GM19238 (cell line): ENCODE measurements around the gene KCNN3.
A peak's percentile ranks its signal among the peaks of the same experiment; 100 is the strongest.
"Not testable (repeated sequence)": the region's sequence is repeated elsewhere in the genome, so short reads cannot be mapped to it uniquely, and the experiment has no call there.

Source experiments
- DNase-seq: peaks from one replicate; pipeline ENCODE4 v3.0.0; 2011; ENCODE audit warnings: low spot score; ENCODE audit not compliant: insufficient read length

Gene KCNN3

GRCh38 chr1:154707901-154708463 lies 162.1 kb downstream of the KCNN3 start:
- DNase-seq, result no peak

GRCh38 chr1:154706851-154707250 lies 163.2 kb downstream of the KCNN3 start:
- DNase-seq, result no peak

GRCh38 chr1:154705544-154705943 lies 164.5 kb downstream of the KCNN3 start:
- DNase-seq, result no peak

- no peak for DNase-seq
These were observed 166.9 kb downstream of the KCNN3 start for GRCh38 chr1:154703170-154703569.

- no peak for DNase-seq
These were observed 171.6 kb downstream of the KCNN3 start for GRCh38 chr1:154698320-154699096.

GRCh38 chr1:154697710-154698109 lies 172.4 kb downstream of the KCNN3 start:
- no peak for DNase-seq

GRCh38 chr1:154696456-154696855 lies 173.6 kb downstream of the KCNN3 start:
- no peak for DNase-seq

DNA sequence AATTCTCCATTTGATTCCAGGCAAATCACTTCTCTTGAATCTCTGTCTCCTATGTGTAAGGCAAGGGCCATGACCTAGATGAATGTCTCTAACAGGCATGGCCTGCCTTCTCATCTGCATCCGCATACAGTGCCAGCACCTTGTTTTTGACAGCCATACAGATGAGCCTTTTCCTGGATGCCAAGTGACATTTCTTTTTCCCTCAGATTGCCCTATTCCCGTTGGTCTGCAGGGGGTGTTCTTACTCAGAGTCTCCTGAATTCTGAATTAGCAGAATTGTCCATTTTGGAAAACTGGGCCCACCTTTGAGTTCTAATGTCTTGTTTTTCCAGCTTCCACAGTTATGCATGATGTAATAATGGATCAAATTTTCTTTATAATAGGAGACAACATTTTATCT lies 174.1 kb downstream of the KCNN3 start:
- no peak for DNase-seq

DNA sequence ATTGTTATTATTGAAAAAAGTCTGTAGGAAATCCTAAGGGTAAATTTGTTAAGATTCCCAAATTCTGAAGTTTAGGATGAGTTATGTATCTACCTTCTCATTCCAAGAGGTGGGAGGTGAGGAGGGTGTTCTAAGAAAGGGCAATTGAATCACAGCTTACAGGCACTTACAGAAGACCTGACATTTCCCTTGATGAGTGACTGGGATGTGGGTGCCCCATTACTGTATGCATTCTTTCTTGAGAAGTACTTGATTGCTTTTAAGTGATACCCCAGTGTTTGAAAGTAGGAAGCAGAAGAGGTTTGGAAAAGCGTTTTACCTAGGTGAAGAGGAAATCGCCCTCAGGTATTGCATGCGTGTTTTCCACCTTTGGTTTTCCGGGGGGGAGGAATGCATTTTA lies 175.1 kb downstream of the KCNN3 start:
- DNase-seq, result no peak

- no peak for DNase-seq
These were observed 181.0 kb downstream of the KCNN3 start for GRCh38 chr1:154689083-154689482.

GRCh38 chr1:154686507-154686906 lies 183.6 kb downstream of the KCNN3 start:
- DNase-seq, result no peak

DNA sequence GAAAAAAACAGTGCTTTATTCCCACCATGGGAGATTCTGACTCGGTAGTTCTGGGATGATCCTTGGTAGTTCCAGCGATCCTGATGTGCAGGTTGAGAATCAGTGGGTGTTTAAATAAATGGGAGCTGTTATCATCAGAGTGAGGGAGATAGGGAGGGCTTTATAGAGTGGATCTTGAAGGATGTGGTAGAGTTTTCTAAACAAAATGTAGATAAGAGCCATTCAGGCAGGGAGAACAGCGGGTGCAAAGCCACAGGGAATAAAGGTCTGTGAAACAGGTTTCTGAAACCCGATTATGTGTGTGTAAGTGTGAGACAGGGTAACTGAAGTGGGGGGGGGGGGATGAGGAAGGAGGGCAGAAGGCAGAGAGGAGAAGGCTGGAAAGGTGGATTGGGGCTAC lies 186.3 kb downstream of the KCNN3 start:
- DNase-seq, result no peak

GRCh38 chr1:154682254-154682653 lies 187.8 kb downstream of the KCNN3 start:
- no peak for DNase-seq

DNA sequence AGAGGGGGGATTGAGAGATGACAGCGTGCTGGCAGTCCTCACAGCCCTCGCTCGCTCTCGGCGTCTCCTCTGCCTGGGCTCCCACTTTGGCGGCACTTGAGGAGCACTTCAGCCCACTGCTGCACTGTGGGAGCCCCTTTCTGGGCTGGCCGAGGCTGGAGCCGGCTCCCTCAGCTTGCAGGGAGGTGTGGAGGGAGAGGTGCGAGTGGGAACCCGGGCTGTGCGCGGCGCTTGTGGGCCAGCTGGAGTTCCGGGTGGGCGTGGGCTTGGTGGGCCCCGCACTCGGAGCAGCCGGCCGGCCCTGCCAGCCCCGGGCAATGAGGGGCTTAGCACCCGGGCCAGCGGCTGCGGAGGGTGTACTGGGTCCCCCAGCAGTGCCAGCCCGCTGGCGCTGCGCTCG lies 192.2 kb downstream of the KCNN3 start:
- not testable (repeated sequence) for DNase-seq

- DNase-seq, result not testable (repeated sequence)
These were observed 193.2 kb downstream of the KCNN3 start for GRCh38 chr1:154676847-154677246.

- not testable (repeated sequence) for DNase-seq
These were observed 195.6 kb downstream of the KCNN3 start for GRCh38 chr1:154674456-154674855.

- DNase-seq, result not testable (repeated sequence)
These were observed 197.8 kb downstream of the KCNN3 start for GRCh38 chr1:154672245-154672644.

GRCh38 chr1:154671412-154671811 lies 198.7 kb downstream of the KCNN3 start:
- not testable (repeated sequence) for DNase-seq

GRCh38 chr1:154670310-154671270 lies 199.5 kb downstream of the KCNN3 start:
- not testable (repeated sequence) for DNase-seq

DNA sequence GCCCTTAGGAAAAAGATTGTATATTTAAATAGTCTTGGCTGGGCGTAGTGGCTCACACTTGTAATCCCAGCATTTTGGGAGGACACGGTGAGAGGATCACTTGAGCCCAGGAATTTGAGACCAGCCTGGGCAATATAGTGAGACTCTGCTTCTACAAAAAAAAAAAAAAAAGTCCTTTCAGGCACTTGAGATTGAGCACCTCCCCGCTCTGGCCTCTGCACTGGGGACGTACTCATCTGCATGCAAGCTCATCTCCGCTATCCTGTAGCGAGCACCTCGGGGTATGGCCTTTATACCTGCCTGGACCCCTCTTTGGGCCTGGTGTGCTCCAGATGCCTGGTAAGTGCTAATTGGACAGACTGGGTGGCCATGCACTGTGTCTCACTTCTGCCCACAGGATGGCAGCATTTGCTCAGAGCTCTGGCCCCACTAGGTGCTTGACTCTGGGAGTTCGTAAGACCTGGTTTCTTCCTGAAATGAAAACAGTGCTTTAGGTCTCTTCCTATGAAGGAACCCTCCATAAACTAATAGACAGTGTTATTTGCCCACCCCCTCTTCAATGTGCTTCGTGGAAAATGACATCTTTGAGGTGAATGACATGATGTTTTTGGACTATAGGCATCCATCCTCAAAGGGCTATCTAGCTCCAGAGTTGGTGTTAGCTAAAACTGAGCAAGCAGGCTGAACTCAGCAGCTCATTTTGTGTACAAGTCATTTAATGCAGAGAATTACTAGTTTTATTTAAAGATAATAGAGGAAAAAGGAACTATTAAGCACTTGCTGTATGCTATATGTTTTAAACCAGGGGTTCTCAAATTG lies 200.4 kb downstream of the KCNN3 start:
- peak; percentile 74 for DNase-seq
